ENCODE data around the gene KCTD13.

- no peak for TF ChIP-seq CTCF (tag by site-specific recombination; IDR thresholded peaks at IDR 0.05)
- no peak for TF ChIP-seq PRDM1 (tag by site-specific recombination; IDR thresholded peaks at IDR 0.05)
- no peak for TF ChIP-seq ZBTB21 (tag by site-specific recombination; IDR thresholded peaks at IDR 0.05)
- TF ChIP-seq ZNF416 (tag by site-specific recombination; IDR thresholded peaks at IDR 0.05) = no peak
- no peak for TF ChIP-seq ZFHX2 (tag by site-specific recombination; conservative IDR thresholded peaks at IDR 0.05)
- TF ChIP-seq ZNF155 (tag by site-specific recombination; IDR thresholded peaks at IDR 0.05) = no peak
- no peak for TF ChIP-seq ZIC2 (tag by site-specific recombination; IDR thresholded peaks at IDR 0.05)
- no peak for TF ChIP-seq ZNF274 (IDR thresholded peaks at IDR 0.05; ENCODE audit: low read length)
- TF ChIP-seq ZNF274 (tag by site-specific recombination; IDR thresholded peaks at IDR 0.05; ENCODE audit: borderline replicate concordance) = no peak
- TF ChIP-seq ZNF16 (tag by site-specific recombination; IDR thresholded peaks at IDR 0.05; ENCODE audit: low read depth) = no peak
- no peak for TF ChIP-seq ZNF350 (tag by site-specific recombination; IDR thresholded peaks at IDR 0.05)
- TF ChIP-seq ZNF521 (tag by site-specific recombination; IDR thresholded peaks at IDR 0.05) = no peak
- TF ChIP-seq ZNF302 (tag by site-specific recombination; IDR thresholded peaks at IDR 0.05; ENCODE audit: low read depth) = no peak
- no peak for TF ChIP-seq ZSCAN5A (tag by site-specific recombination; IDR thresholded peaks at IDR 0.05)
These were observed 34.2 kb downstream of the KCTD13 start for GRCh38 chr16:29891525-29892457.
